GM12878 (cell line): ENCODE results near the gene CCDC80. TPM values are rescaled to one million over a fixed set of nuclear protein-coding genes. Genes with fewer than 3 reads are reported as not detected.

Experiments
- ATAC-seq: fragments of 200-7000 bp; cut with Tn5 transposase; 3 replicates; pipeline ENCODE4 v1.9.1; 2020; ENCODE audit warnings: mild to moderate bottlenecking, moderate library complexity
- BruUV-seq: library from RNA; stranded (reverse); fragments of 400-500 nt; replicated peaks from 2 replicates; lab custom pipeline; 2021; lab: Mats Ljungman, UMichigan
- CTCF ChIA-PET: fragments of 300-600 bp; sonication (Branson Sonifier 250); formaldehyde crosslinking; extraction: SDS; loops from one replicate; lab custom pipeline; 2021; ENCODE audit warnings: inconsistent platforms; lab: Yijun Ruan, JAX
- POLR2A ChIA-PET: fragments of 350-600 bp; formaldehyde crosslinking; extraction: SDS; loops from one replicate; lab custom pipeline; 2021; ENCODE audit warnings: inconsistent platforms; lab: Charles Lee
- RAD21 ChIA-PET: fragments of 300-600 bp; sonication (Branson Sonifier 250); formaldehyde crosslinking; loops from one replicate; lab custom pipeline; 2023; ENCODE audit warnings: antibody characterized with exemption; ENCODE audit not compliant: unreplicated experiment; lab: Charles Lee
- SMC1A ChIA-PET: fragments of 300-600 bp; sonication (Branson Sonifier 250); formaldehyde crosslinking; loops from one replicate; lab custom pipeline; 2023; ENCODE audit not compliant: unreplicated experiment, uncharacterized antibody; lab: Charles Lee
- DNase-seq: peaks from one replicate; pipeline ENCODE4 v3.0.0-alpha.2; 2011; ENCODE audit warnings: low read depth, low spot score
- FAIRE-seq: peaks from 3 replicates; lab custom pipeline; 2011; peaks lifted over from hg19 to GRCh38; lab: Jason Lieb, UNC
- H2AFZ ChIP-seq: 2 replicates; pipeline ENCODE4 v1.6.0; 2011; ENCODE audit warnings: low read depth, low read length, control low read depth; ENCODE audit not compliant: control insufficient read depth
- H3K27ac ChIP-seq: 2 replicates; pipeline ENCODE4 v1.5.1; 2011; ENCODE audit warnings: control low read depth; ENCODE audit not compliant: control insufficient read depth, insufficient read depth
- H3K27me3 ChIP-seq, 2 experiments: replicated peaks in 1 of 2; 2 replicates each; pipeline versions ENCODE4 v1.6.0 to v1.6.1; 2011; ENCODE audit warnings: low read length in 1 of 2; ENCODE audit not compliant: control insufficient read depth in 2 of 2, insufficient read depth in 2 of 2
- H3K36me3 ChIP-seq, 2 experiments: 2 replicates each; pipeline ENCODE4 v1.5.1; 2011; ENCODE audit warnings: low read length in 1 of 2; ENCODE audit not compliant: control insufficient read depth in 2 of 2, insufficient read depth in 2 of 2
- H3K4me1 ChIP-seq: 2 replicates; pipeline ENCODE4 v1.6.1; 2011; ENCODE audit warnings: mild to moderate bottlenecking, low read length, moderate library complexity, mixed read lengths; ENCODE audit not compliant: control insufficient read depth, insufficient read depth
- H3K4me2 ChIP-seq: 2 replicates; pipeline ENCODE4 v1.6.0; 2011; ENCODE audit warnings: control low read depth; ENCODE audit not compliant: control insufficient read depth, insufficient read depth
- H3K4me3 ChIP-seq: fragments of 200-600 bp; sonication (generic); 2 replicates; pipeline ENCODE4 v1.5.1; 2016
- H3K79me2 ChIP-seq: 2 replicates; pipeline ENCODE4 v1.6.0; 2011; ENCODE audit warnings: low read length; ENCODE audit not compliant: control insufficient read depth, insufficient read depth
- H3K9ac ChIP-seq: 2 replicates; pipeline ENCODE4 v1.8.0; 2011; ENCODE audit warnings: low read length, control low read depth, mixed read lengths; ENCODE audit not compliant: control insufficient read depth, insufficient read depth
- H3K9me3 ChIP-seq: replicated peaks from 3 replicates; pipeline ENCODE4 v1.5.1; 2011; ENCODE audit warnings: mild to moderate bottlenecking, low read length; ENCODE audit not compliant: control insufficient read depth, insufficient read depth
- H4K20me1 ChIP-seq: 2 replicates; pipeline ENCODE4 v1.6.0; 2011; ENCODE audit not compliant: control insufficient read depth, insufficient read depth
- BRCA1 ChIP-seq: IDR thresholded peaks from 2 replicates; pipeline ENCODE4 v1.6.1; 2011; ENCODE audit warnings: low read depth, low read length, improper control_type of control experiment
- CHD1 ChIP-seq: IDR thresholded peaks from 2 replicates; pipeline ENCODE4 v1.6.1; 2012; ENCODE audit warnings: low read depth, low read length, improper control_type of control experiment
- CREM ChIP-seq: IDR thresholded peaks from 2 replicates; pipeline ENCODE4 v1.6.1; 2014; ENCODE audit warnings: antibody characterized with exemption, low read depth
- EED ChIP-seq: sonication (generic); IDR thresholded peaks from 2 replicates; pipeline ENCODE4 v1.6.1; 2016; ENCODE audit warnings: antibody characterized with exemption, low read depth
- FOXM1 ChIP-seq: IDR thresholded peaks from 2 replicates; pipeline ENCODE4 v1.6.1; 2012; ENCODE audit warnings: low read depth, mild to moderate bottlenecking, inconsistent platforms, low read length, moderate library complexity
- MYC ChIP-seq: IDR thresholded peaks from 2 replicates; pipeline ENCODE4 v1.6.1; 2011; ENCODE audit warnings: mild to moderate bottlenecking, low read length, moderate library complexity, inconsistent platforms; ENCODE audit not compliant: insufficient read depth, insufficient replicate concordance, insufficient read length, severe bottlenecking
- PAX5 ChIP-seq: IDR thresholded peaks from 2 replicates; pipeline ENCODE4 v1.6.1; 2011; ENCODE audit warnings: low read depth, low read length, borderline replicate concordance
- PAX8 ChIP-seq: fragments of 450-650 bp; IDR thresholded peaks from 2 replicates; pipeline ENCODE4 v1.6.1; 2017; ENCODE audit warnings: mild to moderate bottlenecking, moderate library complexity
- POLR2AphosphoS2 ChIP-seq: IDR thresholded peaks from 2 replicates; pipeline ENCODE4 v1.6.1; 2011; ENCODE audit warnings: low read depth, mild to moderate bottlenecking, low read length, improper control_type of control experiment, moderate library complexity
- SIX5 ChIP-seq: IDR thresholded peaks from 2 replicates; pipeline ENCODE4 v1.6.1; 2011; ENCODE audit warnings: mild to moderate bottlenecking, low read depth, low read length, moderate library complexity; ENCODE audit not compliant: severe bottlenecking
- TCF12 ChIP-seq: IDR thresholded peaks from 2 replicates; pipeline ENCODE4 v1.6.1; 2011; ENCODE audit warnings: low read depth, mild to moderate bottlenecking, low read length
- TCF3 ChIP-seq: IDR thresholded peaks from 2 replicates; pipeline ENCODE4 v1.6.1; 2012; ENCODE audit warnings: low read depth, mild to moderate bottlenecking, low read length, borderline replicate concordance; ENCODE audit not compliant: insufficient read depth
- TCF7 ChIP-seq: IDR thresholded peaks from 2 replicates; pipeline ENCODE4 v1.6.1; 2014; ENCODE audit warnings: antibody characterized with exemption, borderline replicate concordance
- YBX1 ChIP-seq: fragments of 450-650 bp; IDR thresholded peaks from 2 replicates; pipeline ENCODE4 v1.6.1; 2016; ENCODE audit warnings: antibody characterized with exemption
- YY1 ChIP-seq: IDR thresholded peaks from 2 replicates; pipeline ENCODE4 v1.6.1; 2011; ENCODE audit warnings: low read depth, mild to moderate bottlenecking, low read length
- WGBS: methylation state at CpG from one replicate; pipeline ENCODE4 v1.1.6; 2016; ENCODE audit warnings: low lambda C conversion rate; ENCODE audit not compliant: insufficient replicate concordance, insufficient coverage; ENCODE audit errors: missing lambda C conversion rate; 5-methylcytosine and 5-hydroxymethylcytosine counted together
- in situ Hi-C: fragments of 300-500 bp; cut with MboI; formaldehyde crosslinking; loops from 9 replicates; pipeline ENCODE4 v1.14.3; 2018; ENCODE audit warnings: mixed read lengths
- intact Hi-C: fragments of 100-400 bp; cut with micrococcal nuclease; formaldehyde crosslinking; loops from one replicate; pipeline ENCODE4 v1.14.2; 2022; ENCODE audit not compliant: unreplicated experiment
- polyA plus RNA-seq, 11 experiments: library from polyadenylated mRNA; depleted of rRNA in 4 of 11; unstranded in 6 of 11; stranded (reverse) in 5 of 11; fragments of >200 nt; fragmentation: Nextera tagmentation in 4 of 11; fragmentation: Illumina TruSeq in 1 of 11; extraction: Ambion mirVana in 4 of 11; extraction: Trizol in 1 of 11; gene quantifications; 1 replicate in 1 of 11; 2 replicates in 10 of 11; pipeline versions ENCODE4 v1.2.1 to v1.2.3, GENCODE V29; 2011 to 2016; ENCODE audit warnings: inconsistent platforms in 2 of 11, missing spikeins in 2 of 11, low read depth in 1 of 11
- total RNA-seq, 4 experiments: library from RNA; depleted of rRNA in 3 of 4; stranded (reverse); fragments of >200 nt in 3 of 4; fragmentation: Illumina TruSeq in 1 of 4; extraction: Trizol in 1 of 4; gene quantifications; 2 replicates each; pipeline versions ENCODE4 v1.2.1 to v1.2.3, GENCODE V29; 2013 to 2021
- TF ChIP-seq, protein P1 (sequence below): IDR thresholded peaks from 2 replicates; pipeline ENCODE4 v1.6.1; 2011; ENCODE audit warnings: borderline replicate concordance, low read depth, mild to moderate bottlenecking, moderate library complexity, low read length; ENCODE audit not compliant: insufficient read depth, poor library complexity, severe bottlenecking
- TF ChIP-seq, protein P2 (sequence below): fragments of 450-650 bp; IDR thresholded peaks from 2 replicates; pipeline ENCODE4 v1.6.1; 2018; ENCODE audit warnings: borderline replicate concordance, mild to moderate bottlenecking; ENCODE audit not compliant: partially characterized antibody
- TF ChIP-seq, protein P3 (sequence below): fragments of 450-650 bp; formaldehyde crosslinking; IDR thresholded peaks from 2 replicates; pipeline ENCODE4 v1.4.0; 2022; ENCODE audit warnings: mild to moderate bottlenecking, moderate library complexity

The CCDC80 gene
- total and polyA plus RNA-seq, 10 of the 15 experiments (the other 5 are each of a cell fraction or from before 2014, with no cell fraction given) = 0.01 to 0.59 (median 0.21) TPM; not detected in 5

DNA sequence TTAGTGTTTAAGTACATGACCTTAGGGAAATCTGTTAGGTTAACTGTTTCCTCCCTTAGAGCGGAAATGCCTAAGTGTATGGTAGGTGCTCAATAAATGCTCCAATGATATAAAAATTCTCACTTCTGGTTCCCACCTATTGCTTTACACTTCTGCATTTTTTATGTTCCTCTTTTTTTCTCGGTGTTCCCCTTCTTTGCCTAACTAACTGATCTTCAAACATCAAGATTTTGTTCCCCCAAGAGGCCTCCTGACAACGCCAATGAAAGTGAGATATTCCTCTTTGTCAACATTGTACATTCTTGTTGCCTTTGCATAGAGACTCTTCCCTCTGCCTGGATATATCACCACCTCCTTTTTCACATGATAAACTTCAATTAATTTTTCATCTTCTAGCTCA is 61.7 kb downstream of the CCDC80 start (continued):
- TF ChIP-seq, protein P1, sequence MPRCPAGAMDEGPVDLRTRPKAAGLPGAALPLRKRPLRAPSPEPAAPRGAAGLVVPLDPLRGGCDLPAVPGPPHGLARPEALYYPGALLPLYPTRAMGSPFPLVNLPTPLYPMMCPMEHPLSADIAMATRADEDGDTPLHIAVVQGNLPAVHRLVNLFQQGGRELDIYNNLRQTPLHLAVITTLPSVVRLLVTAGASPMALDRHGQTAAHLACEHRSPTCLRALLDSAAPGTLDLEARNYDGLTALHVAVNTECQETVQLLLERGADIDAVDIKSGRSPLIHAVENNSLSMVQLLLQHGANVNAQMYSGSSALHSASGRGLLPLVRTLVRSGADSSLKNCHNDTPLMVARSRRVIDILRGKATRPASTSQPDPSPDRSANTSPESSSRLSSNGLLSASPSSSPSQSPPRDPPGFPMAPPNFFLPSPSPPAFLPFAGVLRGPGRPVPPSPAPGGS = no peak
- no peak for TF ChIP-seq TCF3

DNA sequence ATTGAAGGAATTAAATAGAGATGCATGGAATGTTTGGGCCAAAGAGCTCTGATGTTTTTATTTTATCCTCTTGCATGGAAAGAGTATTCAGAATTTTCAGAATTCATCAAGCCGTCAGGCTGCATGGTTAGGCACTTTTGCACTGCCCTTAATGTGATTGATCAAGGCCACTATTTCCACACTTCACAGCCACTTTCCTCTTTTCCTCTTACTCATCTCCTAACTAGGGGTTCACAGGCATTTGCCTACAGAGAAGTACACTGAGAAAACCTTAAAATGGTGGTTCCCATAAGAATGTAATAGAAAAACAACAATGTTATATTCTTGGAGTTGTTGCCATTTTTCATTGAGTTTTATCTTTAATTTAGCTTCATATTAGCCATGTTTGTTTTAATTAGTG is 68.2 kb downstream of the CCDC80 start:
- WGBS = 100% methylated on average over 1 of the region's 1 CpG
- CTCF ChIA-PET = interaction anchor here (0.7 to 1.8 kb wide), 4 partner anchors 9 to 34 kb away, joined by 3 to 7 read pairs (median 3); no protein-coding TSS in a partner anchor
- BruUV-seq = no TSS peak
- TF ChIP-seq SIX5 = no peak
- no peak for TF ChIP-seq BRCA1
- TF ChIP-seq, protein P2, sequence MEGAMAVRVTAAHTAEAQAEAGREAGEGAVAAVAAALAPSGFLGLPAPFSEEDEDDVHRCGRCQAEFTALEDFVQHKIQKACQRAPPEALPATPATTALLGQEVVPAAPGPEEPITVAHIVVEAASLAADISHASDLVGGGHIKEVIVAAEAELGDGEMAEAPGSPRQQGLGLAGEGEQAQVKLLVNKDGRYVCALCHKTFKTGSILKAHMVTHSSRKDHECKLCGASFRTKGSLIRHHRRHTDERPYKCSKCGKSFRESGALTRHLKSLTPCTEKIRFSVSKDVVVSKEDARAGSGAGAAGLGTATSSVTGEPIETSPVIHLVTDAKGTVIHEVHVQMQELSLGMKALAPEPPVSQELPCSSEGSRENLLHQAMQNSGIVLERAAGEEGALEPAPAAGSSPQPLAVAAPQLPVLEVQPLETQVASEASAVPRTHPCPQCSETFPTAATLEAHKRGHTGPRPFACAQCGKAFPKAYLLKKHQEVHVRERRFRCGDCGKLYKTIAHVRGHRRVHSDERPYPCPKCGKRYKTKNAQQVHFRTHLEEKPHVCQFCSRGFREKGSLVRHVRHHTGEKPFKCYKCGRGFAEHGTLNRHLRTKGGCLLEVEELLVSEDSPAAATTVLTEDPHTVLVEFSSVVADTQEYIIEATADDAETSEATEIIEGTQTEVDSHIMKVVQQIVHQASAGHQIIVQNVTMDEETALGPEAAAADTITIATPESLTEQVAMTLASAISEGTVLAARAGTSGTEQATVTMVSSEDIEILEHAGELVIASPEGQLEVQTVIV = no peak
- TF ChIP-seq YY1 = no peak
- no peak for TF ChIP-seq YBX1
- TF ChIP-seq CREM = no peak
- TF ChIP-seq TCF12 = no peak
- TF ChIP-seq TCF7 = no peak
- TF ChIP-seq MYC = no peak
- TF ChIP-seq POLR2AphosphoS2 = no peak
- TF ChIP-seq PAX5 = no peak
- no peak for TF ChIP-seq EED
- TF ChIP-seq, protein P3, sequence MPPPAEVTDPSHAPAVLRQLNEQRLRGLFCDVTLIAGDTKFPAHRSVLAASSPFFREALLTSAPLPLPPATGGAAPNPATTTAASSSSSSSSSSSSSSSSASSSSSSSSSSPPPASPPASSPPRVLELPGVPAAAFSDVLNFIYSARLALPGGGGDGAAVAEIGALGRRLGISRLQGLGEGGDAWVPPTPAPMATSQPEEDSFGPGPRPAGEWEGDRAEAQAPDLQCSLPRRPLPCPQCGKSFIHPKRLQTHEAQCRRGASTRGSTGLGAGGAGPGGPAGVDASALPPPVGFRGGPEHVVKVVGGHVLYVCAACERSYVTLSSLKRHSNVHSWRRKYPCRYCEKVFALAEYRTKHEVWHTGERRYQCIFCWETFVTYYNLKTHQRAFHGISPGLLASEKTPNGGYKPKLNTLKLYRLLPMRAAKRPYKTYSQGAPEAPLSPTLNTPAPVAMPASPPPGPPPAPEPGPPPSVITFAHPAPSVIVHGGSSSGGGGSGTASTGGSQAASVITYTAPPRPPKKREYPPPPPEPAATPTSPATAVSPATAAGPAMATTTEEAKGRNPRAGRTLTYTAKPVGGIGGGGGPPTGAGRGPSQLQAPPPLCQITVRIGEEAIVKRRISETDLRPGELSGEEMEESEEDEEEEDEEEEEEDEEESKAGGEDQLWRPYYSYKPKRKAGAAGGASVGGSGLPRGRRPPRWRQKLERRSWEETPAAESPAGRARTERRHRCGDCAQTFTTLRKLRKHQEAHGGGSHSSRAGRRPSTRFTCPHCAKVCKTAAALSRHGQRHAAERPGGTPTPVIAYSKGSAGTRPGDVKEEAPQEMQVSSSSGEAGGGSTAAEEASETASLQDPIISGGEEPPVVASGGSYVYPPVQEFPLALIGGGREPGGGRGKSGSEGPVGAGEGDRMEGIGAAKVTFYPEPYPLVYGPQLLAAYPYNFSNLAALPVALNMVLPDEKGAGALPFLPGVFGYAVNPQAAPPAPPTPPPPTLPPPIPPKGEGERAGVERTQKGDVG (CRISPR knock-in tag) = no peak
- TF ChIP-seq FOXM1 = no peak
- no peak for TF ChIP-seq PAX8
- no peak for TF ChIP-seq CHD1

More for the DNA sequence above, 68.2 kb downstream of the CCDC80 start:
- Histone ChIP-seq H3K9me3 (no peaks in the 10 kb centered on the region), H3K79me2 (no peaks in the 10 kb centered on the region), H3K36me3 (peaks cover 0 to 4% of the 10 kb centered on the region in 2 experiments; a peak in 1 of 4 replicates), H3K4me2 (no peak overlapping the region), H3K27me3 (no peaks in the 10 kb centered on the region), H3K4me3 (no peak overlapping the region), H4K20me1 (no peaks in the 10 kb centered on the region), H3K9ac (no peak overlapping the region), H3K27ac (no peak overlapping the region), H3K4me1 (no peaks in the 10 kb centered on the region), H2AFZ (no peak overlapping the region)
- FAIRE-seq = no peak
- intact Hi-C loops = no loop called here
- ChIA-PET POLR2A (no interaction called here), RAD21 (no interaction called here), SMC1A (interaction anchor here (1.0 to 3.0 kb wide), 2 partner anchors 10 kb away, joined by 5 to 12 read pairs; no protein-coding TSS in a partner anchor)
- in situ Hi-C loops = no loop called here
- no peak for ATAC-seq
- no peak for DNase-seq
